DMS53 (cell line): ENCODE data around the gene LMO3.

Experiments used
- DNase-seq: peaks from one replicate; lab custom pipeline; 2025; lab: John Stamatoyannopoulos, UW

The LMO3 gene

DNA sequence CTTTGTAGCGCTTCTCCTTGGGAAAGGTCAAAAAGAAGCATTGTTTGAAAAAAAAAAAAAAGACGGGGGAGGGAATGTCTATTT, at the start of gene LMO3:
LMO3 (minus strand) TSS at position 46 of the 84 bp plus-strand sequence. CDS start 5,302 bp downstream, outside the sequence.
- DNase-seq, result no peak

DNA sequence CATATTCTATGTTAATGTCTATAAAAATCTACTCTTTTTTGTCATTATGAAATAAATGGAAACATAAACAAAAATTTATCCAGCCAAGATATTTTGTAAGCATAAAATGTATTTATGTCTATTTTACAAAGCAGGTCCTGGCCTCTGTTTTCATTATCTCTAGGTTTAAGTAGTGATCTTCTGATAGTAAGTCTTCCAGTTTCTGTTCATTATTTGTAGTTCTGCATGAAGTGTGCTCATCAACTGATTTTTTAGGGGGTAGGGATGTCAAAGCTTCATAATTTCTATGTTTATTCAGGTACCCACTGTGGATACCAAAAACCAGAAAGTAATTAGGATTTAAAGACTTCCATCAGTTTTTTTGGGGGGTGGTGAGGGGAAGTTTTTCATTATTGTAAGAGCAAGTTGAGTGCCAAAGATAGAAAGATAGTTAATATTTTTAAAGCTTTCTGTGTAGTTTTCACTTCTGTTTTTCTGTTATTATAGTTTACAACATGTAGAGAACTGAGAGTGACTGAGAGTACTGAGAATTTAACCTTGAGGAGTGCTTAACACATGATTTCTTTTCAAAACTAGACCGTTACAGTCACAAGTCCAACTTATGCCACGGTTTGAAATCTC, 30.6 kb upstream of the LMO3 start:
- no peak for DNase-seq

DNA sequence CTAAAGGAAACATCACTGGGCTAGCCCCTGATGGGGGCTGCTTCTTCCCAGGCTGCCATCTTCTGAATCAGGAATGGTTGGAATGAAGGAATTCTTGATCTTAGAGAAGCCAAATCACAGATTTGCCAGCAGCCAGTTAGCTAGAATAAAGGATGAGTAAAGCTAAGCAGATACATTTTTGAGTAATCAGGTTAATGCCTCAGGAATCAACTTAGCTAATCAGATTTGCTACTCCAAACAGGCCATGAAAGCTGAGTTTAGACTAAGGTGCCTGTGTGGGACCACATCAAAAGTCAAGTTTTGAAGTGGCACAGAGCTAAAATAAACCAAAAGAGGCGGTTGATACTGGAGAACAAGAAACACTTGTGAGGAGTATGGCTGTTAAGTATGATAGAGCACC, 28.8 kb upstream of the LMO3 start:
- no peak for DNase-seq

DNA sequence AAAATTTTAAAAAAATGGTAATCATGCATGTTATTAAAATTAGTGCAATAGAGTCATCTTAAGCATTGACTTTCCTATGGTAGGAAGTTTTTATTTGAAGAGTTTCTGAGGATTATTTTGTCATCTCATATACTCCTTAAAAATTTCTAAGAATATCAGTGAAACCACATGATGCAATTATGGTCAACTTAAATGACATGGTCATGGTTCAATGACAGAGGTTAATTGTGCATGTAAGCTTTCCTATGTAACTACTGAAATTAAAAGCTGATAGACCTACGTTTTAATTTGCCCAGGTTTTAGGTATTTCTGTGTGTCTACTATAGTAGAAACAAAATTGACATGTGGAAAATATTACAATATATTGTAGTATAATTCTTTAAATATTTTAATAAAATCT, 21.0 kb upstream of the LMO3 start:
- no peak for DNase-seq

DNA sequence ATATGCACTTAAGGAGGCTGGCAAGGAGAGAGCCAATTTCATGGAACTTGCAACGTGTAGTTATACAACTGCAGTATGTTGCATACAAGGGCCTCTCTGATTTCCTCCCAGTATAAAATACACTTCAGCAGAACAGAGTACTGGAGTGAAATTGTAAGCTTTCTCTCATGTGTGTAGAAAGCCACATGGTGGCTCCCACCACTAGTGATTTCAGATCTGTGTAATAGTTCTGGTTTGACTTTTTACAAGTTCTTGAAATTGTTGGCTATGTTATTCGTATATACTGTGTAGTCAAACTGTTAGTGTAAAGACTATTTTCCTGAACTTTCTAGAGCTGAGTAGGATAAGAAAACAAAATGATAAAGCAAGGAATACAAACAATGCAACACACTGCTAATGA, 16.4 kb upstream of the LMO3 start:
- peak; percentile 38 for DNase-seq

DNA sequence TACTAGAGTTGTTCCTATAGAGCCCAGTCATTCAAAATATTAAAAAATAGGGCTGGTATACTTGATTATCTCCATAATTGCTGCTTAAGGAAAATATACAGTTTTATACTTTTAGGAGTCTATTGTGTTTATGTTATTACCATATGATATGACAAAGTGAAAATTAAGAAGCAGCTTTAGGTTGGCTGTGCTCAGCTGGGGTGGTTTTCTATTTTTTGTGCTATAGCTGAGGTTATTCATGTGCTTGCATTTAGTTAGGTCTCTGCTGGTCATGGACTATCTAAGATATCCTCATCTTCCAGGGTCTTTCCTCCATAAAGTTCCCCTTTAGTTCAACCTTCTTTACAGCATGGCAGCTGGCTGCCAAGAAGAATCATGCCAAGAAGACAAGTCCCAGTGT, 13.6 kb upstream of the LMO3 start:
- DNase-seq, result no peak

DNA sequence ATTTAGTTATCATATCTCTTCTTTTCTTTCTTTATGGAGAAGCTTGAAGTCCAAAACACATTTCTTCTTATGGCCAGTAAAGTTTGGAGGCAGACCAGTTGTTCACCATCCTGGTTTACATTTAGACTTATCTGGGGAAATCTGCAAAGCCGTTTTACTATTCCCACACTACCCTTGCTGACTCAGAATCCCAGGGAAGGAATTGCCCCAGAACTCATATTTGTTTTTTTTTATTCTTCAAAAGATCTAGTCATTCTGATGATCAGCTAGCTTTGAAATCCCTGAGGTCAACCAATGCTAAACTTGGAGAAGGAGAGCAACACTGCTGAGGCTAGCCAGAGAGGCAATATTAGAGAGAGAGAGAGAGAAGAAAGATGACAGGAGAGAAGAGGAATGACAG, 12.3 kb upstream of the LMO3 start:
- no peak for DNase-seq

DNA sequence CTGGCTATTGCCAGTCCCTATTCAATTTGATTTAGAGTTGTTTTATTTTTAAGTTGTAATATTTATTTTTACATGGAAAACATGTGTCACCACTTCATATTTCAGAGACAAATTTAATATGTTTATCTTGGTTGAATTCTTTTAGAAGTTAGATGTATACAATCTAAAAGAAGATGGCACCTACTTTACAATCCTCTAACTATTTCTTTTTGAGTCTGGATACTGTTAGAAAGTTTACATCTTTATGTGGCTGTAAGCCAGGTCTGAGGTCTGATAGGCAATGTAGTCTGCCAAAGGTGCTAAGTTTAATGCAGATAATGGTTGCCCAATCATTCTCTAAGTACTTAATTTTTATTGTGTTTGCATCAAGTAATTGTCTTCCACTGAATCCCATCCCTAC, 7.2 kb upstream of the LMO3 start:
- DNase-seq, result no peak

DNA sequence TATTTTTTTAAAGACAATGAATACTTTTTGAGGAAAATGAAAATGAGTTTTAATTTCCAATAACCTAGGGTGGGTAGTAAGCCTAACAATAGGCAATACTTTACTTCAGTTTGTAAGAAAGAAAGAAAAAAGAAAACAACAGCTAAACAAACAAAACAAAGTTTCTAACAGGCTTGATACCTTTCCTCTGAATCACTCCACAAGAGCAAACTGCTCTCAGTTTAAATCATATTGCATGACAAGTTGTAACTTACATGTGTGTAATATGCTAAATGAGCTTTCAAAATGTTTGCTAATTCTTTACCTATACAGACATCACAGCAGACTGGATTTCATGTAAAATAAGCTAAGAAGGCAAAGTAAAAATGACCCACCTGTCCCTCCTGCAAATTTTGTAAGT, 6.7 kb upstream of the LMO3 start:
- DNase-seq, result peak; percentile 61

DNA sequence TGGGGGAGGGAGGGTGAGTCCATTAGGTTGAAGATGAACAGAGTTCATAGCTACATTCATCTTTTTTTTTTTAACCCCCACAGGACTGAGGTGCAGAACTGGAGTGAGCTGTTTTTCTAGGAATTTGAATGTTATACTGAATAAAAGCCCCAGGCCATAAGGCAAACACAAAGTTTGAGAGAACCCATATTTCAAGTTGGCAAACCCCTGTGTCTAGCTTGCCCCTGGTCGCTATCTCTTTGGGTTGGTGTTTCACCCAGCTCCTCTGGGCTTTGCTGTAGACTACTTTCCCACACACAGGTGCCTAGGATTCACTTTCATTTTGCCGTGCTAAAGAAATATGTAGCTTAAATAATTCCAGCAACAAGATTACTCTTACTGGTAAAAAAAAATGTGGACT, 5.2 kb upstream of the LMO3 start:
- peak; percentile 86 for DNase-seq

DNA sequence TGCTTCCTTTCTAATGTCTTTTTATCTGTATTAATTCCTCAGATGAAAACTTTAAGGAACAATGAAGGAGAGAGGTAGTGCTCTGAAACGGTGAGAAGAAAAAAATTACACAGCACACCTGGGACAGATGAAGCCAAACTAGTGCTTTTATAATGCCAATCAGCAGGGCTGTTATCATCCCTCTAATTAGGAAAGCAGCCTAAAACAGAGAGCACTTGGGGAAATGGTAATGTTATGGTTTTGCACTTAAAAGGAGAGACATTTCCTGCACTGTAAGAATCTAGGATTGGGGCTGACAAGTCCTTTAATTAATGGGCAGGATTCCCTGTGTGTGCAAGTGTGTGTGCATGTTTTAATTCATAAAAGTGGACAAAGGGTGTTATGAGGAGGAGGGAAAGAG, 4.8 kb upstream of the LMO3 start:
- no peak for DNase-seq

DNA sequence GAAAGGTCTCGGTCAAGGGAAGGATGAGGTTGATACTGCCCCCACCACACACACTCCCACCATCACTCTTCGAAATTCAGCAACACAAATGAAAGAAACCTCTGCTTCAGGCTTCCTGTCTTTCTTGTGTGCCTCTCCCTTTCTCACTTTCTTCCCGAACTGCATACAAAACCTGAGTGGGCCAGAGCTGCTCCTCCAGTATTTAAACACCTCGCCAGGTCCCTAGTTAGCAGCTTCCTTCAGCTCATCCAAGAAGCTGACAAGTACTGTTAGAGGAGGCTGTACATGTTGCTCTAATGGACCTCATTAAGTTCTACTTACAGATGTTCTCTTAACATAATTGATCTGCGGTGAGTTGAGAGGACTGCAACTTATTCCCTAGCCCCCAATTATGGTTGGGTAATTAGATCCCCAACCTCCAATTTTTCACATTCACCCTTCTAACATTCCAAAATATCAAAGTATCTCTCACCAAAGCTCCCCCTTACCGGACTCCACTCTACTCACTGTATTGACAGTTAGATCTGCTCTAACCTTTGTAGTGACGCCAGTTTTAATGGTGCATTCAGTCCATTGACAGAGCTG, 4.1 kb upstream of the LMO3 start:
- DNase-seq, result peak; percentile 79

DNA sequence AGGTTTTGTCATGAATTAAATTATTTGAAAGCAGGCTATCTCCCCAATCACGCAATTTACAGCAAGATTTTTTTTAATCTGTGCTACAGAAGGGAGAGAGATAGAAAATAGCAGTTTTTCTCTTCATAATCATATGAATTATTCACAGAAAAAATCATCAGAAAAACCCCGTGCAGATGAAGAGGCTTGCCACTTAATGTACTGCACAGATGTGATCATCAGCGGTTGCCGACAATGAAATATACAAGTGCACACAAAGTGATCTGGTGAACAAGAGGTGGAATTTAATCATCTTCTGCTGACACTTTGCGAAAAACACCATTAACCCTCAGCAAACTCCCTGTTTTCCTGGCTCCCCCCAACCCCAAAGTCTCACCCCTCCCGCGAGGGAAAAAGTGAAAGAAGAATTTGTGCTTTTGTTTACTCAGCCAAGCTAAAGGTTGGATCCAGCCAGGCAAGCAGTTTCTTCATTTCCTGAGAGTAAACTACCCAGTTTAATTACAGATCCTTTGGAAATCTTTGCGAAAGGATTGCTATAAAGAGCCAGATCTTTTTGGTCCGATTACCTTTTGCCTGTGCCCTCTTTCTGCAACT, 3.1 kb upstream of the LMO3 start:
- peak; percentile 80 for DNase-seq

DNA sequence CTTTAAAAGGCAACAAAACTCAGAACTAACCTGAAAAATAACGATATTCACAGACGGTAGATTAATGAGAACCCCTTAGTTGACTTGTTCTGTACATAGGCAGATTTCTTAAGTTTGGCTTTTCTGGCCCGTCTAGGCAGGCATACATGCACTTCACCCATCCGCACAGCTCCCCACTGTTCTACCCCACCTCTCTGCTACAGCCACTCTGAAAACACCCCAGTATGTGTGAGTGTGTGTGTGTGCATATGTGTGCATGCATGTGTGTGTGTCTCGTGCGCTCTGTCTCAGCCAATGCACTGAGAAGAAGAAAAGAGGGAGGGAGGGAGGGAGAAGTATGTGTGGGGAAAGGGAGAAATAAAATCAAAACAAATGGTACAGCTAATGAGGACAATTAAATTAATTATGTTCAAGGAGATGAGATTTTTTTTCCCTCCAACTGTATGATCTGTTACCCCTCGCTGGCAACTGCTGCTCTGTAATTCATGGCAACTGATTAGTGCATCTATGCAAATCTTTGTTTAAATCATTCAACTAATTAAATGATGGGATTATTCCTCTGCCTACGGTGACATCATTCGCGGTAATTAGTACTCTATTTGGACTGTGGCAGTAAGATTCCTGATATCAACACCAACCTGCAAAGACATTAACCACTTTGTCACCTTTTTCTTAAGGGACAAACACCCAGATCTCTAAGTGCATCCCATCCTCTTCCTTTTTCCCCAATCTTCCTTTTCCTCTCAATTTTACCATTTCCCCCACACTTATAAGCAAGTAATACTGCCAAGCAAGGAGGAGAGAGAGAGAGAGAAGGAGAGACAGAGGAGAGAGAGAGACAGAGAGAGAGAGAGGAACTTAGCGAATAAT, 2.2 kb upstream of the LMO3 start:
- DNase-seq, result peak; percentile 83

DNA sequence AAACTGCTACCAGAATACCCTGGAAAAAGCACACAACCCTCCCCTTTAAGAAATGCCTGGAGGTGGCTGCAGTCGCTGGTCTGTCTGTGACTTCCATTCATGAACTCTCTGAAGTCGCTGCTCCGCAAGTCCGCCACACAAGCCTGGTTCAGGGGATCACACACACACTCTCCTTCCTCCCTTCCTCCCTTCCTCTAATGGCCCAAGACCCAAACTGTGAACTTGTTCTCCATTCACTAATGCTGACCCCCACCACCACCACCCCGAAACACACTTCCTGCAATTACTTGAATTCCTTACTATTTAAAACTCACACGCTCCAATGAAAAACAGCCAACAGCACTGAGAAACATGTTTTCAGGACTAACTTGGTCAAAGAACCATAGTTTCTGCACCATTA, 1.0 kb upstream of the LMO3 start:
- DNase-seq, result peak; percentile 80

DNA sequence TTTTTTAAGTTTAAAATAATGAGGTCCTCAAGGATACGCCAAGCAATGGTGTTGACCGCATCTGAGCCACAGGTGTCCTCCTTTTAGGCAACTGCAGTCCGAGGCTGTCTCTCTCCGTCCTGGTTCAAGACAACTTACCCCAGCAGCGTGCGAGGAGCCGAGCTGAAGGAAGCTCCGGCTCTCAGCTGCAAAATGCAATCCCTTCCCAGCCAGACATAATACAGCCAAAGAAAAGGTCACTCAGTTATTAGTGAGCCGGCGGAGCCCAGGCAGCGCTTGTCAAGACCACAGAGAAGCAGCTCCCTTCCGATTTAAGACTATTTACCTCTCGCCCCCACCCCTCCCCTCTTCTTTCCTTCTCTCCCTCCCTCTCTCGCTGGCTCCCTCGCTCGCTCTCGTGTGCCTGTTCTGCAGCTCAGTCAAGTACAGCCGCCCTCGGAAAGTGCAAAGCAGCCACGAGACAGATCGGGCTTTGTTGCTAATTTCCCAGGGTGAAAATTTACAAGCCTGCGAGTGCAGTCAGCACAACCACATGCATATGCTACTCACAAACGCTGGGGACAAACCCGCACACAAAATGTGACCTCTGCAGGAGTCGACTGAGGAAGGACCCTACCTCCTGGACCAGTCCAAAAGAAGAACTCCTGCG, 363 bp upstream of the LMO3 start:
- DNase-seq, result peak; percentile 97

DNA sequence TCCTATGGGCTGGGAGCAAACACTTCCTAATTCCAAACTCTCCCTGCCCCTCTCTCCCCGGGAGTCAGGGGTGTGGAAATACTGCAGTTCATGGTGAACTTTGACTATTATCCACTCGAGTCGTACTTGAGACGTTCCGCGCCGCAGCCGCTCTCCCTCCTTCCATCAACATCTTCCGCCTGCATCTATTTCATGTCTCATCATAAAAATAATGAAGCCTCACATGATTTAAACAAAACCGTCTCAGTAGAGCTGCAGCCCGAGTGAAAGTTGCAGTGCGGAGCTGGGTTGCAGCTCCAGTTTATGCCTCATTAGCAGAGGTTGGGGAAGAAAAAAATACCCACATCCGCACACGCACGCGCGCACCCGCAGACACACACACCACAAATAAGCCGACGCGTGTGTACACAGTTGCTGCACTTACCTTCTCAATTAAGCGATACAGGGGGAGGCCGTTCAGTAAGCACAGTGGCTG, 283 bp downstream of the LMO3 start:
- peak; percentile 99 for DNase-seq

DNA sequence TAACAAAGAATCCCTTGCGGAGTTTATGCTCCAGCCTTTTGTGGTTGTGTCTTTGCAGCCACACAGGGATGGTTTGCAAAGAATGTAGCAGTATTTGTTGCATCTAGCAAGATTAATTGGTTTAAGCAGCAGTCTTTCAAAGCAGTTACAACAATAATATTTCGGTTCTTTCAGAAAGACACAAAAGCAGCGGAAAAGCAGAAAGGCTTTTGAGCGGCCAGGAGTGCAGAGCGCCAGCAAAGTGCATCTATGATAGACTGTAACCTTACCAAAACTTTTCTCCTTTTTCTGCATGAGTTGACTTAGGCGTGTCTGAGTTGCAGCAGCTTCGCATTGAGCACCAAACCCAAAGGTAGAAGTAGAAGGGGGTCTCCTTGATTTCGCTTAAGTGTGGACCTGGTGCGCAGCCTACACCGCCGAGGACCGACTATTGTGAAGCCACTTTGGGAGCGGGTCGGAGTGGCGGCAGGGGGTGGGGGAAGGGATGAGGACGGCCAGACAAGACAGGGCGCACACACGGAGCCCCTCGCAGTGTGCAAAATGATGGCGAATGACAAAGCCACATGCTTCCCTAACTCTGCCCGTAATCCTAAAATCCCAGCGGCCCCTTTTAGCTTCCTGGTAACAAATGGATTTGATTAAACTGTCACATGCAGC, 1.2 kb downstream of the LMO3 start:
- peak; percentile 78 for DNase-seq

DNA sequence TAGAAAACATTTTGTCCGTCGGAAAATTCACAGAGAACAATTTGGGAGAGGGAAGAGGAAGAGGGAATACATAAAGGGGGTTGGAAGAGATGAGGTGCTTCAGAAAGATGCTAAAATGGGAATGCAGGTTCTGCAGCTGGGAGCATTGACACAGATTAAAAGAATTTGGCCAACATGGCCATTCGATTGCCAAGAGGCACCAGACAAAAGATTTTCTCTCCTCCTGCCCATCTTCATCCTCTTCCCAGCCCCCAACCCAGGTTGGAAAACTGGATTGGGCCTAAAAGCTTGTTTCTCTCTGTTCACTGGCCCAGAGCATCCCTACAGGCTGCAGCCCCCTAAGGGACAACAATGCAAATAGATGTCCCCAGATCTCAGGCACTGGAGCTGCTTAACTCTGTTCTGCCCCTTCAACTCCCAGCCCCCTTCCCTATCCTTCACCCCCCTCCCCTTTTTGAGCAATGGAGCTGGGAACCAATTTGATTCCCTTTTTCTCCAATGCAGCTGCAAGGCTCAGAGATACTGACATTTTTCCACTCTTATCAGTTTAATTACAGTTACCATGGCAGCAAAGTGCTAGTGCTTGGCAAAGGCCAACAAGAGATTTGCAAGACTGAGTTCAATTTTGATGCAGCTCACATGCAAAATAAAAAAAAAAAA, 1.9 kb downstream of the LMO3 start:
- peak; percentile 71 for DNase-seq

DNA sequence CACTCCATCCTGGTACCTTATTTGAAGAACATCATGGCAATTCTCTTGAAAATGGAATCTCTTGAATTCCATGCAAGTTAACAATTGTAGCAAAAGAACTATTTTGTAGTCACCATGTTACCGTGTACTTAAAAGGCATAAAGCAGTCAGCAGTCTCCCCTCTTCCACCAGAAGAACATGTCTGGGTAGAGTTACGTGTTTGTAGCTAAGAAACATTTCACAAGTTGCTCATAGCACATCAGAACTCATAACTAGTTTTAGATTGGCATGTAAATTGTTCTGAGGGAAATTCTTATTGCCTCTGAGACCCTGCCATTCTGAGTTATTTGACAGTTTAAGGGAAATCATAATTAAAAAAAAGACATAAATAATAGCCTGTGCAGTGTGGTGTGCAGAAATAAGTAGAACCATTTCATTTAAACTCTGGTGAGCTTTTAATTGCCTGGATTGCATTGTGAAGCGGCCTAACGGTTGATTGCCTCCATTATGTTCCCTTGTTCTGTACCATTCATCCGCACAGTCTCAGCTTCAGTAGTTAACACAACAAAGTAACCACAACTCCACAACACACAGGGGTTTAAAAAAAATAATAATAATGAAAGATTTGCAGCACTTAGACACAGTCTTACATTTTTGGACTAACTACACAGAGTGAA, 2.6 kb downstream of the LMO3 start:
- peak; percentile 71 for DNase-seq

DNA sequence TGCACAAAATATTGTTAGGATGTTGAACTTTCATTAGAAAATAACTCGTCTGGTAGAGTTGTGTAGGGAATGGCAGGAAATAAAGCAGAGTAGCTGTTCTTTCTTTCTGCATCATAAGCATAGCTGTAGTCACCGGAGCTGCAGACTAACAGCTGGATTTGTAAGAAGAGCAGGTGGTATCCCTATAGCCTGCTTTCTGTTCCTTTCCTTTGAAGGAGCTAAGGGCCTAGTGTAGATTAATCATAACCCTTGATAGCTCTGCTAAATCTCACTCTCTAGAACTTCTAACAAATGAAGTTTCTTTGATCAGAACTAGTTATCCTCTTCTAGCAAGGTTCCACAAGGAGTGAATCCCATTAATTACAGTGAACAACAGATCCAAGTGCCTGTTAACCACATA, 3.5 kb downstream of the LMO3 start:
- peak; percentile 89 for DNase-seq
